ENCODE results near the gene EXD3. TPM values are rescaled to one million over a fixed set of nuclear protein-coding genes. Genes with fewer than 3 reads are reported as not detected.

Gene EXD3
- total and polyA plus RNA-seq, 2 of the 4 experiments (the other 2 are of a cell fraction), result 1.1 to 7.4 TPM

DNA sequence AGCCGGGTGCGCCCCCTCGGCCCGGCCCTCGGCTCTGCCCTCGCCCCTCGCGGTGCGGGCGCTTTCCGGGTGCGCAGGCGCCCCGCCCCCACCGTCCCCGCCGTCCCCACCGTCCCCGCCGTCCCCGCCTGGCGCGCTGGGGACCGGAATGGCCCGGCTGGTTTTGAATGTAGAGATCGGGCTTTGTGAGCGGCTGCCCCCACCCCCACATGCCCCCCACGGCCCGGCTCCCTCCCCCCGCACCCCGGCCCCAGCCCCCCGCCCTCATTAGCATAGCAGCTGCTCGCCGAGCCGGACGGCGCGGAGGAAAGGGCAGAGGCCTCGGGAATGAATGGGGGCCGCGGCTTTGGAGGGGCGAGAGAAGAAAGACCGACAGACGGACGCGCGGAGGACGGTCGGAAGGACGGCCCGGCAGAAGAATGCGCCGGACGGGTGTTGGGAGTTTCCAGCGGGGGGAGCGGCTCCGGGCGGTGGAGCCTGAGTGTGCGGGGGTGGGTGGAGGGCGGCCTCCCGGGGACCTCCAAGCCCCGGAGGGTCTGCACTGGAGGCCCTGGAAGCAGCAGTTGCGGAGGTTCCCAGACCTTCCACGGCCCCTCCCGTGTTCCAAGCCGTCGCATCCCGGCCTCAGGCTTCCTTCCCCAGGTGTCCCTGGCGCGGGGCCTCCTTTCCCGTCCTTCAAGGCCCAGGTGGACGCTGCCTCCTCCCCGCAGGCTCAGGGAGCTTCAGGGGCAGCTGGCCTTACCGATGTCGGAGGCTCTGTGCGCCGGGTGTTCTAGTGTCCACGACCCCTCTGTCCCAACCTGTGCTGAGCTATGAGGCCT is 126.9 kb downstream of the EXD3 start:
- no peak overlapping the region for H2BK5ac ChIP-seq (ENCODE audit: low read depth, low read length, poor library complexity, severe bottlenecking)
- no peak overlapping the region for H2BK120ac ChIP-seq (ENCODE audit: low read depth, low read length)
- ChIA-PET CTCF (no interaction called here), POLR2A (ENCODE audit: unreplicated experiment) (no interaction called here)
- TF ChIP-seq, protein P1, sequence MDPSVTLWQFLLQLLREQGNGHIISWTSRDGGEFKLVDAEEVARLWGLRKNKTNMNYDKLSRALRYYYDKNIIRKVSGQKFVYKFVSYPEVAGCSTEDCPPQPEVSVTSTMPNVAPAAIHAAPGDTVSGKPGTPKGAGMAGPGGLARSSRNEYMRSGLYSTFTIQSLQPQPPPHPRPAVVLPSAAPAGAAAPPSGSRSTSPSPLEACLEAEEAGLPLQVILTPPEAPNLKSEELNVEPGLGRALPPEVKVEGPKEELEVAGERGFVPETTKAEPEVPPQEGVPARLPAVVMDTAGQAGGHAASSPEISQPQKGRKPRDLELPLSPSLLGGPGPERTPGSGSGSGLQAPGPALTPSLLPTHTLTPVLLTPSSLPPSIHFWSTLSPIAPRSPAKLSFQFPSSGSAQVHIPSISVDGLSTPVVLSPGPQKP (IDR thresholded peaks at IDR 0.05; ENCODE audit: borderline replicate concordance, low read depth, low read length), result no peak
- no peak for TF ChIP-seq MXI1 (IDR thresholded peaks at IDR 0.05; ENCODE audit: borderline replicate concordance, low read depth, low read length)
- TF ChIP-seq CHD1 (IDR thresholded peaks at IDR 0.05; ENCODE audit: low read depth, low read length), result no peak
- TF ChIP-seq MAZ (IDR thresholded peaks at IDR 0.05; ENCODE audit: borderline replicate concordance, low read depth, low read length), result no peak
- TF ChIP-seq NFE2L2 (IDR thresholded peaks at IDR 0.05; ENCODE audit: low read depth, low read length), result no peak
- TF ChIP-seq CEBPB (IDR thresholded peaks at IDR 0.05; ENCODE audit: low read depth, low read length), result no peak
- no peak for TF ChIP-seq RCOR1 (IDR thresholded peaks at IDR 0.05; ENCODE audit: insufficient replicate concordance, low read length)
- no peak for TF ChIP-seq RFX5 (IDR thresholded peaks at IDR 0.05; ENCODE audit: low read depth, low read length)
- no peak for TF ChIP-seq RAD21 (IDR thresholded peaks at IDR 0.05; ENCODE audit: low read length)
- TF ChIP-seq POLR2A (IDR thresholded peaks at IDR 0.05; ENCODE audit: low read depth, low read length), result no peak
- TF ChIP-seq, protein P2, sequence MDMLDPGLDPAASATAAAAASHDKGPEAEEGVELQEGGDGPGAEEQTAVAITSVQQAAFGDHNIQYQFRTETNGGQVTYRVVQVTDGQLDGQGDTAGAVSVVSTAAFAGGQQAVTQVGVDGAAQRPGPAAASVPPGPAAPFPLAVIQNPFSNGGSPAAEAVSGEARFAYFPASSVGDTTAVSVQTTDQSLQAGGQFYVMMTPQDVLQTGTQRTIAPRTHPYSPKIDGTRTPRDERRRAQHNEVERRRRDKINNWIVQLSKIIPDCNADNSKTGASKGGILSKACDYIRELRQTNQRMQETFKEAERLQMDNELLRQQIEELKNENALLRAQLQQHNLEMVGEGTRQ (IDR thresholded peaks at IDR 0.05; ENCODE audit: low read depth, low read length), result no peak
- no peak for TF ChIP-seq BHLHE40 (IDR thresholded peaks at IDR 0.05; ENCODE audit: low read depth, low read length)
- TF ChIP-seq FOS (IDR thresholded peaks at IDR 0.05; ENCODE audit: low read depth, low read length), result no peak
- TF ChIP-seq, protein P3, sequence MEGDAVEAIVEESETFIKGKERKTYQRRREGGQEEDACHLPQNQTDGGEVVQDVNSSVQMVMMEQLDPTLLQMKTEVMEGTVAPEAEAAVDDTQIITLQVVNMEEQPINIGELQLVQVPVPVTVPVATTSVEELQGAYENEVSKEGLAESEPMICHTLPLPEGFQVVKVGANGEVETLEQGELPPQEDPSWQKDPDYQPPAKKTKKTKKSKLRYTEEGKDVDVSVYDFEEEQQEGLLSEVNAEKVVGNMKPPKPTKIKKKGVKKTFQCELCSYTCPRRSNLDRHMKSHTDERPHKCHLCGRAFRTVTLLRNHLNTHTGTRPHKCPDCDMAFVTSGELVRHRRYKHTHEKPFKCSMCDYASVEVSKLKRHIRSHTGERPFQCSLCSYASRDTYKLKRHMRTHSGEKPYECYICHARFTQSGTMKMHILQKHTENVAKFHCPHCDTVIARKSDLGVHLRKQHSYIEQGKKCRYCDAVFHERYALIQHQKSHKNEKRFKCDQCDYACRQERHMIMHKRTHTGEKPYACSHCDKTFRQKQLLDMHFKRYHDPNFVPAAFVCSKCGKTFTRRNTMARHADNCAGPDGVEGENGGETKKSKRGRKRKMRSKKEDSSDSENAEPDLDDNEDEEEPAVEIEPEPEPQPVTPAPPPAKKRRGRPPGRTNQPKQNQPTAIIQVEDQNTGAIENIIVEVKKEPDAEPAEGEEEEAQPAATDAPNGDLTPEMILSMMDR (conservative IDR thresholded peaks at IDR 0.05; ENCODE audit: low read depth, low read length), result no peak
- no peak for TF ChIP-seq MAFK (IDR thresholded peaks at IDR 0.05; ENCODE audit: low read depth, low read length)
- 24% methylated on average over 29 of the region's 78 CpGs; no CpG with 5 or more reads in 1 of the 2 experiments for WGBS, 2 experiments (ENCODE audit: extremely low coverage in 2 of 2, insufficient read length in 1 of 2)
- H3K27me3 ChIP-seq (ENCODE audit: control insufficient read depth, insufficient read depth, low read length), result peaks cover 33% of the 10 kb centered on the region
- no peaks in the 10 kb centered on the region for H3K36me3 ChIP-seq (ENCODE audit: control insufficient read depth, insufficient read depth, low read length)
- dilution Hi-C loops (cut with HindIII; ENCODE audit: low sequenced_read_pairs, unreplicated experiment), result no loop called here
- H2AK9ac ChIP-seq (replicated peaks; ENCODE audit: low read depth, low read length, poor library complexity), result no peak overlapping the region
- H4K8ac ChIP-seq (ENCODE audit: low read depth in 2 of 2, low read length in 2 of 2), result no peak overlapping the region
- no peak overlapping the region for H3K14ac ChIP-seq (replicated peaks; ENCODE audit: low read depth, low read length)
- H3K18ac ChIP-seq (ENCODE audit: low read depth, low read length), result no peak overlapping the region
- H4K5ac ChIP-seq (ENCODE audit: low read depth, low read length), result no peak overlapping the region
- peak overlapping the region; percentile 39 for H3K4me3 ChIP-seq (ENCODE audit: insufficient read depth, low read depth, low read length)
- no peak overlapping the region for H2BK20ac ChIP-seq (ENCODE audit: low read depth, low read length)
- H2BK15ac ChIP-seq (ENCODE audit: low read depth, low read length), result no peak overlapping the region
- no peak overlapping the region for H3K23ac ChIP-seq (ENCODE audit: low read depth, low read length)
- H4K91ac ChIP-seq (ENCODE audit: insufficient read depth, low read depth, low read length), result no peak overlapping the region
- H3K56ac ChIP-seq (ENCODE audit: extremely low read depth, insufficient read depth, low read length), result no peak overlapping the region
- no TSS peak for BruUV-seq (replicated peaks)
- H3K4ac ChIP-seq (ENCODE audit: low read depth, low read length), result no peak overlapping the region
- no peak overlapping the region; the same call in 1 of the 2 replicates for H3K4me2 ChIP-seq (ENCODE audit: low read depth, low read length)
- intact Hi-C loops (cut with micrococcal nuclease), result loop anchor here (2.0 kb wide), 1 partner anchor 149 kb away; no protein-coding TSS in a partner anchor
- ATAC-seq (ENCODE audit: low read depth) (no peak; the same call in 1 of the 2 replicates), DNase-seq (no peak)
- H4K20me1 ChIP-seq (ENCODE audit: insufficient read depth, low read length), result no peaks in the 10 kb centered on the region
- H3K27ac ChIP-seq (ENCODE audit: insufficient read depth, low read length), result no peak overlapping the region
- H2AFZ ChIP-seq (replicated peaks; ENCODE audit: low read length, poor library complexity), result peak overlapping the region; percentile 76
- H3K4me1 ChIP-seq (ENCODE audit: control insufficient read depth, insufficient read depth, low read length), result no peaks in the 10 kb centered on the region
- H3K9me3 ChIP-seq (ENCODE audit: control insufficient read depth, insufficient read depth, low read length), result peaks cover 5% of the 10 kb centered on the region; the same call in 1 of the 2 replicates
- in situ Hi-C loops (cut with MboI; ENCODE audit: low sequenced_read_pairs), result no loop called here
- H3K9ac ChIP-seq (ENCODE audit: low read depth, low read length), result no peak overlapping the region
- no peaks in the 10 kb centered on the region for H3K79me1 ChIP-seq (ENCODE audit: low read depth in 1 of 2, low read length in 2 of 2)
- no peaks in the 10 kb centered on the region for H3K9me1 ChIP-seq (ENCODE audit: insufficient read depth, low read length)
- no peak overlapping the region for H2AK5ac ChIP-seq (ENCODE audit: low read depth, low read length)

Data from IMR-90 (cell line).